HG02885 (cell line): ENCODE data around the gene DENND4C.
"Not testable (repeated sequence)": the region's sequence is repeated elsewhere in the genome, so short reads cannot be mapped to it uniquely, and the experiment has no call there.

ENCODE experiments used
- ATAC-seq: cut with Tn5 transposase; IDR thresholded peaks from one replicate; pipeline ENCODE4 v1.9.1; 2021; ENCODE audit warnings: mild to moderate bottlenecking; ENCODE audit not compliant: unreplicated experiment, poor library complexity

DENND4C gene

GRCh38 chr9:19405771-19406170 is 175.3 kb downstream of the DENND4C start:
- ATAC-seq, result no peak

DNA sequence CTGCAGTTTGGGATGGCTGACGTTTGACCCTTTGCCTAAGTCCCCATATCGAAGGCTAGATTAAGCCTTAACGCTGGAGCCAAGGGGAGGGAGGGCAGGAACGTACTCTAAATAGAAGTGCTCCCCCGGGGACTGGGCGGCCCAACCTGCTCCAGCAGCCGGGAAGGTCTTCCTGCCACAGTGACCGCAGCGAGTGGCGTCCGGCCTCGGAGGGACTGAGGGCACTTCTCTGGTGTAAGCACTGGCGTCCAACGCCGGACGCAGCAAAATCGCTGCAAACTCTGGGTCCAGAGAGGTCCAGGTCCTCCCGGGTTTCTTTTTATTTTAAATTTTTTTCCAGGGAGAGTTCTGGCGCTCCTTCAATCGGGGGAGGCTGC is 177.8 kb downstream of the DENND4C start:
- no peak for ATAC-seq

GRCh38 chr9:19408693-19409400 is 178.4 kb downstream of the DENND4C start, which contains the start of gene ACER2:
Gene ACER2 (plus strand): TSS chr9:19409009. CDS start chr9:19409085, 76 bp downstream.
- ATAC-seq, result peak; percentile 94

GRCh38 chr9:19409401-19410194 is 179.1 kb downstream of the DENND4C start:
- peak; percentile 22 for ATAC-seq

DNA sequence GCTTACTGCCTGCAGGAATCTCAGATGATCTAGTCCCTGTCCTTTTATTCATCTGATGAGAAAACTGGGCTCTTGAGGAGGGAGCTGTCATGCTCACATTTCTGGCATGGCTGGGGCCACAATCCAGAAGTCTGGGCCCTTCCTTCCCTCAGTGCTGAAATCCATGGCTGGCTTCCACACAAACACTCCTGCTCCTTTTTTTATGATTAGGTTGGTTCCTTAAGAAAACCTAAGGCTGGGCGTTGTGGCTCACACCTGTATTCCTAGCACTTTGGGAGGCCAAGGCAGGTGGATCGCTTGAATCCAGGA is 179.7 kb downstream of the DENND4C start:
- no peak for ATAC-seq

DNA sequence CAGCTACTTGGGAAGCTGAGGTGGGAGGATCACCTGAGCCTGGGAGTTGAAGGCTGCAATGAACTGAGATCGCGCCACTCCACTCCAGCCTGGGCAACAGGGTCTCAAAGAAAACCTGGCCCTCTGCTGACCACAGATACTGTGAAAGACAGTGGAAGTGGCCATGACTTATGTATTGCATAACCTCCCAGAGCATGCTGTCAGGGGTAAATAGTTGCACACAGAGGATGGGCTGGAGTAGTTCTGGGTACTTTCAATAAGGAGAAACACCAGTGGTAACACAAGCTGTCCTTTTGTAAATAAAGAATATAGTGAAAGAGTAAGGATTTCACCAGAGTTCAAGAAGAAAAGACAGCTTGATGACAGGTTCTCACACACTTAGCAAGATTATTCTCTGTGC is 180.1 kb downstream of the DENND4C start:
- ATAC-seq, result no peak

DNA sequence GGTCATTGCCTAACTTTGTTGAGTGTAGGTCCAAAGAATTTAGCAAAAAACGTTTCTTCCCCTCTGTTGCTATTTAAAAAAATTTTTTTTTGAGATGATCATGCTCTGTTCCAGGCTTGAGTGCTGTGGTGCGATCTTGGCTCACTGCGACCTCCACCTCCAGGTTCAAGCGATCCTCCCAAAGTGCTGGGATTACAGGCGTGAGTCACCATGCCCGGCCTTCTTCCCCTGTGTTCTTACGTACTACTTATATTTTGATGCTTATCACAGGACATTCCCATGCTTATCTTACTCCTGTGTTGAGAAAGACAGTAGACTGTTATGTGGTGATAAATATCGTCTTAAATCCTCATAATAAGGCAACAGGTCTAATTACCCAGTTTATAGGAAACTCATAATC is 180.8 kb downstream of the DENND4C start:
- no peak for ATAC-seq

- ATAC-seq, result not testable (repeated sequence)
Observed at GRCh38 chr9:19413456-19413855, 183.0 kb downstream of the DENND4C start.

- ATAC-seq, result no peak
Observed at GRCh38 chr9:19416143-19416542, 185.7 kb downstream of the DENND4C start.

DNA sequence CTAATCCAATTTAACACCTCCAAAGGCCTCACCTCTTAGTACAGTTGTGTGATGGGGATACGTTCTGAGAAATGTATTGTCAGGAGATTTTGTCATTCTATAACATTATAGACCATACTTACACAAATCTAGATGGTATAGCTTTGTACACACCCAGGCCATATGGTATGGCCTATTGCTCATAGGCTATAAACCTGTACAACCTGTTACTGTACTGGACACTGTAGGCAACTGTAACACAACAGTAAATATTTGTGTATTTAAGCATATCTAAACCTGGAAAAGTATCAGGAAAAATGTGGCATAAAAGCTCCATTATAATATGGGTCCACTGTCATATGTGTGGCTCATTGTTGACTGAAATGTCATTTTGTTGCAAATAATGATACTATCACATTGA is 190.4 kb downstream of the DENND4C start:
- no peak for ATAC-seq
